ENCODE results near the gene FLVCR1. TPM values are rescaled to one million over a fixed set of nuclear protein-coding genes. Genes with fewer than 3 reads are reported as not detected.

The FLVCR1 gene
- total and polyA plus RNA-seq, 9 of the 15 experiments (the other 6 are each of a cell fraction or from before 2014, with no cell fraction given): 5.2 to 18.0 (median 12.5) TPM

DNA sequence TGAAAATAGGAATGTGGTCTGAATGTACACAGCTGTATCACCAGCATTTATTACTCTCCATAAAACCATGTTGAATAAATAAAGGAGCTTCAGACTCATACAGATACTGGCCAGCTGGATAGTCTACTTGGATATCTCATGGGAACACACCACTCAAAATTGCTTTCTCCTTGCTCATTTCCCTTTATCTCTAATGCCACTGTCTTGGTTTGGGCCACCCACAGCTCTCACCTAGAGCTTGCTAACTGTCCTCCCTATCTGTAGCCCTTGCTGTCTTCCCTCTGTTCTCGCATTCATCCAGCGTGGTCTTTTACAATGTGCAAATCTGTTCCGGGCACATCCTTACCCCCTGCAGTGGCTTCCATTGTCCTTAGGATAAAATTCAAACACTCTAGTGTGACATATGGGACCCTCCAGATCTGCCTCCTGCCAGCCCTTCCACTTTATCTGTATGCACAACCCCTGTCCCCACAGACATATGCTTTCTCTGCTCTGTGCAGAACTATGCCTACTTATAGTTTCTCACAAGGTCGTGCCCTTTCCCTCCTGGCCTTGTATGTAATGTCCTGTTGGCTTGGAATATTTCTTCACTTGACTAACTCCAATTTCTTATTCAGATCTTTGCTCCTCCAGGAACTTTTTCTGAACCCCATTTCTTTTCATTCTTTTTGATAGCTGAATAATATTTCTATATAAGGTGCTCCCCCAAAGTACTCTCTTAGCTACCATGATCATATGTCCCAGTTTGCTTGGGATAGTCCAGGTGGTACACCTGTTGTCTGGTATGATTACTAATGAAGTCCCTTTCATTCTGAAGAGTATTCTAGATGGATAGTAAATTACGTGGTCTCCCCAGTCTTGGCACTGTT lies 2.9 kb downstream of the FLVCR1 start (continued):
- TF ChIP-seq TAF9B (IDR thresholded peaks at IDR 0.05; ENCODE audit: partially characterized antibody): peak; percentile 66
- TF ChIP-seq ELF4 (CRISPR knock-in tag; IDR thresholded peaks at IDR 0.05): peak; percentile 81; the same call in 1 of the 2 replicates
- TF ChIP-seq PRDM10 (IDR thresholded peaks at IDR 0.05; ENCODE audit: partially characterized antibody): peak; percentile 91
- TF ChIP-seq, protein P1, sequence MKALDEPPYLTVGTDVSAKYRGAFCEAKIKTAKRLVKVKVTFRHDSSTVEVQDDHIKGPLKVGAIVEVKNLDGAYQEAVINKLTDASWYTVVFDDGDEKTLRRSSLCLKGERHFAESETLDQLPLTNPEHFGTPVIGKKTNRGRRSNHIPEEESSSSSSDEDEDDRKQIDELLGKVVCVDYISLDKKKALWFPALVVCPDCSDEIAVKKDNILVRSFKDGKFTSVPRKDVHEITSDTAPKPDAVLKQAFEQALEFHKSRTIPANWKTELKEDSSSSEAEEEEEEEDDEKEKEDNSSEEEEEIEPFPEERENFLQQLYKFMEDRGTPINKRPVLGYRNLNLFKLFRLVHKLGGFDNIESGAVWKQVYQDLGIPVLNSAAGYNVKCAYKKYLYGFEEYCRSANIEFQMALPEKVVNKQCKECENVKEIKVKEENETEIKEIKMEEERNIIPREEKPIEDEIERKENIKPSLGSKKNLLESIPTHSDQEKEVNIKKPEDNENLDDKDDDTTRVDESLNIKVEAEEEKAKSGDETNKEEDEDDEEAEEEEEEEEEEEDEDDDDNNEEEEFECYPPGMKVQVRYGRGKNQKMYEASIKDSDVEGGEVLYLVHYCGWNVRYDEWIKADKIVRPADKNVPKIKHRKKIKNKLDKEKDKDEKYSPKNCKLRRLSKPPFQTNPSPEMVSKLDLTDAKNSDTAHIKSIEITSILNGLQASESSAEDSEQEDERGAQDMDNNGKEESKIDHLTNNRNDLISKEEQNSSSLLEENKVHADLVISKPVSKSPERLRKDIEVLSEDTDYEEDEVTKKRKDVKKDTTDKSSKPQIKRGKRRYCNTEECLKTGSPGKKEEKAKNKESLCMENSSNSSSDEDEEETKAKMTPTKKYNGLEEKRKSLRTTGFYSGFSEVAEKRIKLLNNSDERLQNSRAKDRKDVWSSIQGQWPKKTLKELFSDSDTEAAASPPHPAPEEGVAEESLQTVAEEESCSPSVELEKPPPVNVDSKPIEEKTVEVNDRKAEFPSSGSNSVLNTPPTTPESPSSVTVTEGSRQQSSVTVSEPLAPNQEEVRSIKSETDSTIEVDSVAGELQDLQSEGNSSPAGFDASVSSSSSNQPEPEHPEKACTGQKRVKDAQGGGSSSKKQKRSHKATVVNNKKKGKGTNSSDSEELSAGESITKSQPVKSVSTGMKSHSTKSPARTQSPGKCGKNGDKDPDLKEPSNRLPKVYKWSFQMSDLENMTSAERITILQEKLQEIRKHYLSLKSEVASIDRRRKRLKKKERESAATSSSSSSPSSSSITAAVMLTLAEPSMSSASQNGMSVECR (CRISPR knock-in tag; IDR thresholded peaks at IDR 0.05): no peak
- 0 out of 2 replicates have a peak, but pooled peaks have one; percentile 35 for TF ChIP-seq CBX5 (IDR thresholded peaks at IDR 0.05; ENCODE audit: borderline replicate concordance, low read depth)
- TF ChIP-seq ZBTB2 (IDR thresholded peaks at IDR 0.05): peak; percentile 84
- no peak for TF ChIP-seq CTCF (IDR thresholded peaks at IDR 0.05 in 2 of 3, conservative IDR thresholded peaks at IDR 0.05 in 1 of 3; ENCODE audit: insufficient read depth in 2 of 3, low read depth in 1 of 3, low read length in 3 of 3)
- TF ChIP-seq, protein P2, sequence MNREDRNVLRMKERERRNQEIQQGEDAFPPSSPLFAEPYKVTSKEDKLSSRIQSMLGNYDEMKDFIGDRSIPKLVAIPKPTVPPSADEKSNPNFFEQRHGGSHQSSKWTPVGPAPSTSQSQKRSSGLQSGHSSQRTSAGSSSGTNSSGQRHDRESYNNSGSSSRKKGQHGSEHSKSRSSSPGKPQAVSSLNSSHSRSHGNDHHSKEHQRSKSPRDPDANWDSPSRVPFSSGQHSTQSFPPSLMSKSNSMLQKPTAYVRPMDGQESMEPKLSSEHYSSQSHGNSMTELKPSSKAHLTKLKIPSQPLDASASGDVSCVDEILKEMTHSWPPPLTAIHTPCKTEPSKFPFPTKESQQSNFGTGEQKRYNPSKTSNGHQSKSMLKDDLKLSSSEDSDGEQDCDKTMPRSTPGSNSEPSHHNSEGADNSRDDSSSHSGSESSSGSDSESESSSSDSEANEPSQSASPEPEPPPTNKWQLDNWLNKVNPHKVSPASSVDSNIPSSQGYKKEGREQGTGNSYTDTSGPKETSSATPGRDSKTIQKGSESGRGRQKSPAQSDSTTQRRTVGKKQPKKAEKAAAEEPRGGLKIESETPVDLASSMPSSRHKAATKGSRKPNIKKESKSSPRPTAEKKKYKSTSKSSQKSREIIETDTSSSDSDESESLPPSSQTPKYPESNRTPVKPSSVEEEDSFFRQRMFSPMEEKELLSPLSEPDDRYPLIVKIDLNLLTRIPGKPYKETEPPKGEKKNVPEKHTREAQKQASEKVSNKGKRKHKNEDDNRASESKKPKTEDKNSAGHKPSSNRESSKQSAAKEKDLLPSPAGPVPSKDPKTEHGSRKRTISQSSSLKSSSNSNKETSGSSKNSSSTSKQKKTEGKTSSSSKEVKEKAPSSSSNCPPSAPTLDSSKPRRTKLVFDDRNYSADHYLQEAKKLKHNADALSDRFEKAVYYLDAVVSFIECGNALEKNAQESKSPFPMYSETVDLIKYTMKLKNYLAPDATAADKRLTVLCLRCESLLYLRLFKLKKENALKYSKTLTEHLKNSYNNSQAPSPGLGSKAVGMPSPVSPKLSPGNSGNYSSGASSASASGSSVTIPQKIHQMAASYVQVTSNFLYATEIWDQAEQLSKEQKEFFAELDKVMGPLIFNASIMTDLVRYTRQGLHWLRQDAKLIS (CRISPR knock-in tag; IDR thresholded peaks at IDR 0.05): peak; percentile 64; the same call in 1 of the 2 replicates
